Neural cell (in vitro differentiated cells): ENCODE data around the gene IQCK. TPM values are rescaled to one million over a fixed set of nuclear protein-coding genes. Genes with fewer than 3 reads are reported as not detected.

Source experiments
- H2AFZ ChIP-seq: fragments of 200-600, 300-800 bp; sonication (generic), shearing (Covaris generic); 2 replicates; pipeline ENCODE4 v1.6.0; 2014; ENCODE audit warnings: low read depth, mild to moderate bottlenecking, antibody characterized with exemption, low read length, moderate library complexity
- H3F3A ChIP-seq: fragments of 200-600 bp; shearing (Covaris generic); 2 replicates; pipeline ENCODE4 v1.6.1; 2016; ENCODE audit warnings: mild to moderate bottlenecking, moderate library complexity, mixed read lengths, antibody characterized with exemption, low read length; ENCODE audit not compliant: insufficient read depth, poor library complexity, severe bottlenecking
- H3K27ac ChIP-seq: fragments of 200-600, 300-800 bp; sonication (generic), shearing (Covaris generic); 2 replicates; pipeline ENCODE4 v1.5.1; 2014; ENCODE audit warnings: mild to moderate bottlenecking, low read length, moderate library complexity
- H3K27me3 ChIP-seq: fragments of 300-800, 200-600 bp; sonication (generic), shearing (Covaris generic); 2 replicates; pipeline ENCODE4 v1.6.0; 2014; ENCODE audit warnings: mild to moderate bottlenecking, low read depth, low read length, moderate library complexity; ENCODE audit not compliant: insufficient read depth
- H3K36me3 ChIP-seq: fragments of 300-800, 200-600 bp; sonication (generic), shearing (Covaris generic); 2 replicates; pipeline ENCODE4 v1.5.1; 2014; ENCODE audit warnings: mild to moderate bottlenecking, antibody characterized with exemption, low read length, moderate library complexity; ENCODE audit not compliant: insufficient read depth
- H3K4me2 ChIP-seq: fragments of 300-800, 200-600 bp; sonication (generic), shearing (Covaris generic); 2 replicates; pipeline ENCODE4 v1.6.0; 2014; ENCODE audit warnings: mild to moderate bottlenecking, low read length
- H3K4me3 ChIP-seq: fragments of 300-800, 200-600 bp; sonication (generic), shearing (Covaris generic); 2 replicates; pipeline ENCODE4 v1.5.1; 2014; ENCODE audit warnings: mild to moderate bottlenecking, low read length, moderate library complexity
- H3K79me2 ChIP-seq: fragments of 200-600 bp; shearing (Covaris generic); replicated peaks from 2 replicates; pipeline ENCODE4 v1.6.0; 2014; ENCODE audit warnings: mild to moderate bottlenecking, low read length, moderate library complexity; ENCODE audit not compliant: insufficient read depth
- H3K9ac ChIP-seq: fragments of 300-800, 200-600 bp; sonication (generic), shearing (Covaris generic); 2 replicates; pipeline ENCODE4 v1.6.1; 2016; ENCODE audit warnings: mild to moderate bottlenecking, low read length, mixed read lengths
- H3K9me2 ChIP-seq: fragments of 200-600 bp; shearing (Covaris generic); 2 replicates; pipeline ENCODE4 v1.6.1; 2016; ENCODE audit warnings: mild to moderate bottlenecking, low read length, mixed read lengths; ENCODE audit not compliant: insufficient read depth
- H3K9me3 ChIP-seq: fragments of 200-600, 300-800 bp; sonication (generic), shearing (Covaris generic); 2 replicates; pipeline ENCODE4 v1.6.1; 2016; ENCODE audit warnings: mild to moderate bottlenecking, mixed run types, low read length, moderate library complexity, mixed read lengths
- H4K20me1 ChIP-seq: fragments of 200-600 bp; shearing (Covaris generic); 2 replicates; pipeline ENCODE4 v1.6.1; 2016; ENCODE audit warnings: mild to moderate bottlenecking, mixed run types; ENCODE audit not compliant: insufficient read depth
- EP300 ChIP-seq: fragments of 450-650 bp; conservative IDR thresholded peaks from 2 replicates; pipeline ENCODE4 v1.6.1; 2014; ENCODE audit warnings: antibody characterized with exemption, mild to moderate bottlenecking, moderate library complexity; ENCODE audit not compliant: poor library complexity, severe bottlenecking
- EZH2 ChIP-seq: fragments of 200-600, 300-800 bp; shearing (Covaris generic), sonication (generic); IDR thresholded peaks from 2 replicates; pipeline ENCODE4 v1.6.1; 2014; ENCODE audit warnings: antibody characterized with exemption, low read length, borderline replicate concordance, mild to moderate bottlenecking; ENCODE audit not compliant: insufficient read depth, poor library complexity, severe bottlenecking
- MXI1 ChIP-seq: fragments of 450-650 bp; conservative IDR thresholded peaks from 2 replicates; pipeline ENCODE4 v1.6.1; 2014; ENCODE audit warnings: antibody characterized with exemption, mild to moderate bottlenecking; ENCODE audit not compliant: poor library complexity, severe bottlenecking
- POLR2AphosphoS5 ChIP-seq: IDR thresholded peaks from 2 replicates; pipeline ENCODE4 v1.6.1; 2012
- RAD21 ChIP-seq: fragments of 450-650 bp; conservative IDR thresholded peaks from 2 replicates; pipeline ENCODE4 v1.6.1; 2014; ENCODE audit warnings: antibody characterized with exemption, mild to moderate bottlenecking, moderate library complexity
- SMC3 ChIP-seq: fragments of 450-650 bp; conservative IDR thresholded peaks from 2 replicates; pipeline ENCODE4 v1.6.1; 2014; ENCODE audit warnings: antibody characterized with exemption, mild to moderate bottlenecking, moderate library complexity; ENCODE audit not compliant: poor library complexity
- TAF1 ChIP-seq: IDR thresholded peaks from 2 replicates; pipeline ENCODE4 v1.6.1; 2012; ENCODE audit warnings: low read depth
- polyA plus RNA-seq: library from polyadenylated mRNA; depleted of rRNA; stranded (reverse); fragments of >200 nt; gene quantifications from 2 replicates; pipeline ENCODE4 v1.2.3, GENCODE V29; 2014
- TF ChIP-seq, protein P1 (sequence below): IDR thresholded peaks from 2 replicates; pipeline ENCODE4 v1.6.1; 2012; ENCODE audit warnings: borderline replicate concordance
- TF ChIP-seq, protein P2 (sequence below): fragments of 450-650 bp; IDR thresholded peaks from 2 replicates; pipeline ENCODE4 v1.5.1; 2014; ENCODE audit warnings: antibody characterized with exemption, mild to moderate bottlenecking, moderate library complexity; ENCODE audit not compliant: poor library complexity, severe bottlenecking

IQCK gene
- polyA plus RNA-seq, 1 donor from 2014 or later, result 10.2 TPM

DNA sequence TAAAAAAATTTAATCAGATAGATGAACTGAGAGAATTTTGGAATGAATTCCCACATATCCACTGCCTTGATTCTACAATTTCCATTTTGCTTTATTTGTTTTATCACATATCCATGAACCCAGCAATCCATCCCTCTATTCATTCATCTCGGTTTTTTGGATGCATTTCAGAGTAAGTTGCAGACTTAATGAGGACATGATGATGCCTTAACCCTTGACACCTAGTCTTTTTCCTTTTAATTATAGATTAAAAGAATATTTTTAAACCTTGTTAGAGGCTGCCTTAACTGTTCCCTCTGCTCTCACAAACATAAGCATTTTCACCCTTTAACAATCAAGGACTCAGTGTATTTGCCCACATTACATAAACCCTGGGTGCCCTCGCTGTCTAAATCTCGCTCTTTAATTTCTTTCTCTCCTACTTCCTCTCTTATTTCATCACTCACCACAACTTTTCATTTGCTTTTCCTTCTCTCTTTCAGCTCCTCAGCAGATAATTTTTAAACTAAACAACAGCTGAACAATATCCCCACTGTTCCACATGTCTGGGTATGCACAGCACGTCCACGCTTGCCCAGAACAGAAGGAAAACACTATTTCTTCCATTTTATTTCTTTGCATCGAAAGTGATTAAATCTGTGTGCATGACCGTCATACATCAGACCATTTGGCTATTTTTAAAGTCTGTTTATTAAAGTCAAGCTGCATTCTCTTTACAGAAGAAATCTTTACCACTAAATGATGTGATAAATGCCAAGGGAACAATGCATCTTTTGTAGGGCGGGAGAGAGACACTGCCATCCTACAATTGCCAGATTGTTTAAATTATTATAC, 39.9 kb downstream of the IQCK start:
- Histone ChIP-seq H4K20me1 (no peaks in the 10 kb centered on the region), H3K9ac (no peak overlapping the region), H3K4me2 (no peak overlapping the region), H3K9me2 (no peaks in the 10 kb centered on the region), H3K36me3 (no peaks in the 10 kb centered on the region), H3K27me3 (no peaks in the 10 kb centered on the region), H3F3A (no peaks in the 10 kb centered on the region), H2AFZ (no peak overlapping the region), H3K79me2 (no peaks in the 10 kb centered on the region), H3K9me3 (no peaks in the 10 kb centered on the region), H3K27ac (no peak overlapping the region), H3K4me3 (no peak overlapping the region)
- TF ChIP-seq TAF1 (no peak), MXI1 (no peak), SMC3 (no peak), EP300 (no peak), RAD21 (no peak)
- TF ChIP-seq, protein P1, sequence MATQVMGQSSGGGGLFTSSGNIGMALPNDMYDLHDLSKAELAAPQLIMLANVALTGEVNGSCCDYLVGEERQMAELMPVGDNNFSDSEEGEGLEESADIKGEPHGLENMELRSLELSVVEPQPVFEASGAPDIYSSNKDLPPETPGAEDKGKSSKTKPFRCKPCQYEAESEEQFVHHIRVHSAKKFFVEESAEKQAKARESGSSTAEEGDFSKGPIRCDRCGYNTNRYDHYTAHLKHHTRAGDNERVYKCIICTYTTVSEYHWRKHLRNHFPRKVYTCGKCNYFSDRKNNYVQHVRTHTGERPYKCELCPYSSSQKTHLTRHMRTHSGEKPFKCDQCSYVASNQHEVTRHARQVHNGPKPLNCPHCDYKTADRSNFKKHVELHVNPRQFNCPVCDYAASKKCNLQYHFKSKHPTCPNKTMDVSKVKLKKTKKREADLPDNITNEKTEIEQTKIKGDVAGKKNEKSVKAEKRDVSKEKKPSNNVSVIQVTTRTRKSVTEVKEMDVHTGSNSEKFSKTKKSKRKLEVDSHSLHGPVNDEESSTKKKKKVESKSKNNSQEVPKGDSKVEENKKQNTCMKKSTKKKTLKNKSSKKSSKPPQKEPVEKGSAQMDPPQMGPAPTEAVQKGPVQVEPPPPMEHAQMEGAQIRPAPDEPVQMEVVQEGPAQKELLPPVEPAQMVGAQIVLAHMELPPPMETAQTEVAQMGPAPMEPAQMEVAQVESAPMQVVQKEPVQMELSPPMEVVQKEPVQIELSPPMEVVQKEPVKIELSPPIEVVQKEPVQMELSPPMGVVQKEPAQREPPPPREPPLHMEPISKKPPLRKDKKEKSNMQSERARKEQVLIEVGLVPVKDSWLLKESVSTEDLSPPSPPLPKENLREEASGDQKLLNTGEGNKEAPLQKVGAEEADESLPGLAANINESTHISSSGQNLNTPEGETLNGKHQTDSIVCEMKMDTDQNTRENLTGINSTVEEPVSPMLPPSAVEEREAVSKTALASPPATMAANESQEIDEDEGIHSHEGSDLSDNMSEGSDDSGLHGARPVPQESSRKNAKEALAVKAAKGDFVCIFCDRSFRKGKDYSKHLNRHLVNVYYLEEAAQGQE, result no peak

DNA sequence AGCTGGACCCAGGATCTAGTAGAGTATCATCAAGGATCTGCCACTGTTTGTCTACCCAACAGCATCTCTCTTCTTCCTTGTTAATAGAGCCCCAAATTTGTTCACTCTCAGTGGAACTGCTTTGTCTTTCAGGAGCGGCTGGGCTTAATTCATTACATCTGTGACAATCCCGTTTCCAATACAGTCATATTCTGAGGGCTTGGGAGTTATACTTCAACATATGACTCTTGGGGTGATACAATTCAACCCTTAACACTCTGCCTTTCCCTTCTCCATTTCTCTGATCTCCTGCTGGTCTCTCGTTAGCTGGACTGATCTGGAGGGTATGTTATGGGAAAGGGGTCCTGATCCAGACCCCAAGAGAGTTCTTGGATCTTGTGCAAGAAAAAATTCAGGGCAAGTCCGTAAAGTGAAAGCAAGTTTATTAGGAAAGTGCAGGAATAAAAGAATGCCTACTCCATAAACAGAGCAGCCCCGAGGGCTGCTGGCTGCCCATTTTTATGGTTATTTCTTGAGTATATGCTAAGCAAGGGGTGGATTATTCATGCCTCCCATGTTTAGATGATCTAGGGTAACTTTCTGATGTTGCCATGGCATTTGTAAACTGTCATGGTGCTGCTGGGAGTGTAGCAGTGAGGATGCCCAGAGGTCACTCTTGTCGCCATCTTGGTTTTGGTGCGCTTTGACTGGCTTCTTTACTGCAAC, 42.4 kb downstream of the IQCK start:
- Histone ChIP-seq H2AFZ (no peak overlapping the region), H3K27ac (no peak overlapping the region)
- TF ChIP-seq POLR2AphosphoS5, result no peak
- no peak for TF ChIP-seq SMC3
- TF ChIP-seq EP300, result no peak
- no peak for TF ChIP-seq RAD21
- TF ChIP-seq, protein P2, sequence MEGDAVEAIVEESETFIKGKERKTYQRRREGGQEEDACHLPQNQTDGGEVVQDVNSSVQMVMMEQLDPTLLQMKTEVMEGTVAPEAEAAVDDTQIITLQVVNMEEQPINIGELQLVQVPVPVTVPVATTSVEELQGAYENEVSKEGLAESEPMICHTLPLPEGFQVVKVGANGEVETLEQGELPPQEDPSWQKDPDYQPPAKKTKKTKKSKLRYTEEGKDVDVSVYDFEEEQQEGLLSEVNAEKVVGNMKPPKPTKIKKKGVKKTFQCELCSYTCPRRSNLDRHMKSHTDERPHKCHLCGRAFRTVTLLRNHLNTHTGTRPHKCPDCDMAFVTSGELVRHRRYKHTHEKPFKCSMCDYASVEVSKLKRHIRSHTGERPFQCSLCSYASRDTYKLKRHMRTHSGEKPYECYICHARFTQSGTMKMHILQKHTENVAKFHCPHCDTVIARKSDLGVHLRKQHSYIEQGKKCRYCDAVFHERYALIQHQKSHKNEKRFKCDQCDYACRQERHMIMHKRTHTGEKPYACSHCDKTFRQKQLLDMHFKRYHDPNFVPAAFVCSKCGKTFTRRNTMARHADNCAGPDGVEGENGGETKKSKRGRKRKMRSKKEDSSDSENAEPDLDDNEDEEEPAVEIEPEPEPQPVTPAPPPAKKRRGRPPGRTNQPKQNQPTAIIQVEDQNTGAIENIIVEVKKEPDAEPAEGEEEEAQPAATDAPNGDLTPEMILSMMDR, result no peak
- TF ChIP-seq EZH2, result no peak
- TF ChIP-seq, protein P1, result no peak
- TF ChIP-seq TAF1, result no peak
- no peak for TF ChIP-seq MXI1

More for the DNA sequence above, 42.4 kb downstream of the IQCK start:
- Histone ChIP-seq H3K79me2 (no peaks in the 10 kb centered on the region), H4K20me1 (no peaks in the 10 kb centered on the region), H3K4me2 (no peak overlapping the region), H3F3A (no peaks in the 10 kb centered on the region), H3K4me3 (no peak overlapping the region), H3K9ac (no peak overlapping the region), H3K9me2 (no peaks in the 10 kb centered on the region), H3K27me3 (no peaks in the 10 kb centered on the region), H3K9me3 (no peaks in the 10 kb centered on the region), H3K36me3 (no peaks in the 10 kb centered on the region)
